ENCODE data around the gene NIP7. TPM values are rescaled to one million over a fixed set of nuclear protein-coding genes. Genes with fewer than 3 reads are reported as not detected.
"Not testable (repeated sequence)": the region's sequence is repeated elsewhere in the genome, so short reads cannot be mapped to it uniquely, and the experiment has no call there.

Gene NIP7
- total RNA-seq: 10 to 100 TPM; 36.0 to 36.7 TPM

DNA sequence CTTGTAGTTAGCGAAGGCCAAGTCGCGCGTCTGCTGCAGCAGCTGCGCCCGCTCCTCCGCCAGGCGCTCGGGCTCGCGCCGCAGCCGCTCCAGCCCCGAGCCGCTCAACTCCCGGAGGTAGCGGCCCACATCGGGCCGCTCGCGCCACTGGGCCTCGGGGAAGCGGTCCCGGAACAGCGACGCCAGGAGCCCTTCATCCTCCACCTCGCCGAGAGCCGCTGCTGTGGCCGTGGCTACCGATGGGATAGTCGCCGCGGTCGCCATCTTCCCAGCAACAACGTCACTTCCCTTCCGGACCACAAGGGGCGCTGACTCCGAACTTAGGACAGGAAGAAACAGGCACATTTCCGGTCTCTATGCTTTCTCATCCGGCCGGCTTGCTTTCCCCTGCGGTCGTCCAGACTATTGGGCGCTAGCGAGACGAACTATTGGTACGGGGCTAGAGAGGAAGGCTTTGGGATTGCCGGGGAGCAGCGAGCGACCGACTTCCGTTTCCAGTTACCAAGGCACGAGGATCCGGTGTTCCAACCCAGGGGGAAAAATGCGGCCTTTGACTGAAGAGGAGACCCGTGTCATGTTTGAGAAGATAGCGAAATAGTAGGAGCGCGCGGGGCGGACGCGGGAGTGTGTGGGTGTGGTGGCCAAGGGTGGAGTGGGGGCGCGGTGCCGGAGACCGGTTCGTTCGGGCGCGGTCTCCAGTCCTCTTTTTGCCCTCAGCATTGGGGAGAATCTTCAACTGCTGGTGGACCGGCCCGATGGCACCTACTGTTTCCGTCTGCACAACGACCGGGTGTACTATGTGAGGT lies at the start of gene NIP7, which contains the start of gene COG8:
Gene NIP7, plus strand, starts transcription at position 484 of the 806 bp plus-strand sequence. Its CDS starts 58 bp downstream, at position 542.
Gene COG8, minus strand, starts transcription at position 276 of the 806 bp plus-strand sequence. Its CDS starts 12 bp downstream, at position 264.
- no peaks in the 10 kb centered on the region for H3K27me3 Mint-ChIP-seq
- no peaks in the 10 kb centered on the region for H3K9me3 Mint-ChIP-seq
- peak; percentile 93 for DNase-seq
- peak within 1 kb of the TSS; percentile 91 for H3K27ac Mint-ChIP-seq
- ChIA-PET CTCF (interaction anchor here (0.8 to 2.4 kb wide), 13 partner anchors 8 to 415 kb away, joined by 3 to 15 read pairs (median 4); partner anchors contain the start of genes NOB1, PDF, SNTB2 and TERF2), POLR2A (interaction anchor here (0.6 to 8.8 kb wide), 21 partner anchors 9 to 415 kb away, joined by 3 to 151 read pairs (median 4); partner anchors contain the start of genes CHTF8, NOB1, NQO1 and PDF)
- H3K4me3 Mint-ChIP-seq: peak within 1 kb of the TSS; percentile 97
- peaks cover 56% of the 10 kb centered on the region for H3K4me1 Mint-ChIP-seq
- H3K36me3 Mint-ChIP-seq (ENCODE audit: low read depth): peaks cover 60% of the 10 kb centered on the region

GRCh38 chr16:69291657-69292056 lies 47.9 kb upstream of the NIP7 start:
- CTCF ChIA-PET: interaction anchor here (1.2 kb wide), 1 partner anchor 142 kb away, joined by 3 read pairs; no protein-coding TSS in a partner anchor
- H3K36me3 Mint-ChIP-seq (ENCODE audit: low read depth); H3K27me3 Mint-ChIP-seq; H3K4me3 Mint-ChIP-seq; DNase-seq; H3K27ac Mint-ChIP-seq; POLR2A ChIA-PET; H3K9me3 Mint-ChIP-seq; H3K4me1 Mint-ChIP-seq: not testable (repeated sequence)

GRCh38 chr16:69293401-69293800 lies 46.2 kb upstream of the NIP7 start:
- no peak for DNase-seq
- Mint-ChIP-seq H3K4me3 (no peak overlapping the region), H3K27me3 (no peaks in the 10 kb centered on the region), H3K9me3 (no peaks in the 10 kb centered on the region), H3K27ac (no peak overlapping the region), H3K36me3 (ENCODE audit: low read depth) (no peaks in the 10 kb centered on the region), H3K4me1 (no peaks in the 10 kb centered on the region)
- CTCF ChIA-PET: interaction anchor here (0.6 kb wide), 1 partner anchor 189 kb away, joined by 4 read pairs; no protein-coding TSS in a partner anchor
- POLR2A ChIA-PET: no interaction called here

DNA sequence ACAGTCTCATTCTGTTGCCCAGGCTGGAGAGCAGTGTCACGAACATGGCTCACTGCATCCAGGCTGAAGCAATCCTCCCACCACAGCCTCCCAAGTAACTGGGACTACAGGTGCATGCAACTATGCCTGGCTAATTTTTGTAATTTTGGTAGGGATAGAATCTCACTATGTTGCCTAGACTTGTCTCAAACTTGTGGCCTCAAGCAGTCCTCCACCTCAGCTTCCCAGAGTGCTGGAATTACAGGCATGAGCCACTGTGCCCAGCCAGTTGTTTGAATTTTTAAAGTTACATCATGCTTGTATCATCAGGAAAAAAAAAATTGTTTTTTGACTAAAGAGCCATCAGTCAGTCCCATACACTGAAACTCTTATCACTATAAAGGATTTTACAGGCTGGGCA lies 45.5 kb upstream of the NIP7 start:
- Mint-ChIP-seq H3K9me3 (no peaks in the 10 kb centered on the region), H3K36me3 (ENCODE audit: low read depth) (no peaks in the 10 kb centered on the region), H3K4me3 (no peak overlapping the region), H3K27ac (no peak overlapping the region), H3K27me3 (no peaks in the 10 kb centered on the region), H3K4me1 (no peaks in the 10 kb centered on the region)
- POLR2A ChIA-PET: no interaction called here
- CTCF ChIA-PET: interaction anchor here (0.6 kb wide), 1 partner anchor 189 kb away, joined by 4 read pairs; no protein-coding TSS in a partner anchor
- no peak for DNase-seq

DNA sequence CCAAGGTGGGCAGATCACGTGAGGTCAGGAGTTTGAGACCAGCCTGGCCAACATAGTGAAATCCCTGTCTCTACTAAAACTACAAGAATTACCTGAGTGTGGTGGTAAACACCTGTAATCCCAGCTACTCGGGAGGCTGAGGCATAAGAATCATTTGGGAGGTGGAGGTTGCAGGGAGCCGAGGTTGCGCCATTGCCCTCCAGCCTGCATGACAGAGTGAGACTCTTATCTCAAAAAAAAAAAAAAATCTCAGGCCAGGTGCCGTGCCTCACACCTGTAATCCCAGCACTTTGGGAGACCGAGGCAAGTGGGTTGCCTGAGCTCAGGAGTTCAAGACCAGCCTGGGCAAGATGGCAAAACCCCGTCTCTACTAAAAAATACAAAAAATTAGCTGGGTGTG lies 42.8 kb upstream of the NIP7 start:
- H3K4me1 Mint-ChIP-seq; H3K27me3 Mint-ChIP-seq; H3K9me3 Mint-ChIP-seq; H3K27ac Mint-ChIP-seq; DNase-seq; H3K4me3 Mint-ChIP-seq; H3K36me3 Mint-ChIP-seq (ENCODE audit: low read depth): not testable (repeated sequence)
- CTCF ChIA-PET: interaction anchor here (2.1 kb wide), 1 partner anchor 146 kb away, joined by 5 read pairs; no protein-coding TSS in a partner anchor
- POLR2A ChIA-PET: interaction anchor here (0.6 to 0.7 kb wide), 2 partner anchors 42 to 409 kb away, joined by 3 read pairs; no protein-coding TSS in a partner anchor

DNA sequence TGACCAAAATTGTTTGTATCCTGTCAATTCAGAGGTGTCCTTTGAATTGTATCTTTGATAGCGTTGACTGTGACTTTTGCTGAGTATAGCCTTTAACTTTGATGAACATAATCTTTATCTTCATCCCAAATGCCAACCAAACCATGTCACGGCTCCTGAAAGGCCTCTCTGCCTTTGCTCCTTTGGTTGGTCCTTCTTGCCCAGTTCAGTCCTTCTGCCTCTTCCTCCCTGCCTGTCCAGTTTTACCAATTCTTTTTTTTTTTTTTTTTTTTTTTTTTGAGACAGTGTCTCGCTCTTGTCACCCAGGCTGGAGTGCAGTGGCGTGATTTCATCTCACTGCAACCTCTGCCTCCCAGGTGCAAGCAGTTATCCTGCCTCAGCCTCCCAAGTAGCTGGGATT lies 41.3 kb upstream of the NIP7 start:
- Mint-ChIP-seq H3K27ac (no peak overlapping the region), H3K4me1 (no peaks in the 10 kb centered on the region), H3K4me3 (no peak overlapping the region), H3K36me3 (ENCODE audit: low read depth) (peaks cover 6% of the 10 kb centered on the region), H3K9me3 (no peaks in the 10 kb centered on the region), H3K27me3 (no peaks in the 10 kb centered on the region)
- ChIA-PET POLR2A (no interaction called here), CTCF (interaction anchor here (0.6 kb wide), 1 partner anchor 166 kb away, joined by 3 read pairs; no protein-coding TSS in a partner anchor)
- no peak for DNase-seq

DNA sequence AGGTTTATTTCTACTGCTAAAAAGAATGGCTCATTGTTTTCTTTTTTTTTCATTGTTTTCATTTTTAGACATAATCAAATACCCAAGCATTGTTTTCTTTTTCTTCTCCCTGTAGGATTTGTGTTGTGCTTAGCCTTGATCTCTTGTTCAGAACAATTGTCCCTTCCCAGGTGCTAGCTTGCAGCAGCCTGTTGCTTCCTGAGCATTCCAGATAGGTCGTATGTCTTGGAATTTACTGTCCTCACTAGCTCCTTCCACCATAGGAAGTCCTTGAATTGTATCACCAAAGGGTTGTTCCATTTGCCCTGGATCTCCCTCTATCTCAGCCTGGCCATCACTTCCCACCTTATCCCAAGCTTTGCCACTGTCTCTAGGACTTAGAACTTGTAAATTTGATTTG lies 38.4 kb upstream of the NIP7 start:
- Mint-ChIP-seq H3K9me3 (no peaks in the 10 kb centered on the region), H3K36me3 (ENCODE audit: low read depth) (peaks cover 9% of the 10 kb centered on the region), H3K4me3 (no peak overlapping the region), H3K4me1 (no peaks in the 10 kb centered on the region), H3K27ac (no peak overlapping the region), H3K27me3 (no peaks in the 10 kb centered on the region)
- POLR2A ChIA-PET: interaction anchor here (1.0 kb wide), 1 partner anchor 11 kb away, joined by 4 read pairs; the partner anchor contains the start of gene VPS4A
- no peak for DNase-seq
- CTCF ChIA-PET: interaction anchor here (1.2 kb wide), 1 partner anchor 152 kb away, joined by 3 read pairs; no protein-coding TSS in a partner anchor

GRCh38 chr16:69301861-69302260 lies 37.7 kb upstream of the NIP7 start:
- ChIA-PET POLR2A (no interaction called here), CTCF (interaction anchor here (0.9 to 1.2 kb wide), 2 partner anchors 152 kb away, joined by 3 read pairs; no protein-coding TSS in a partner anchor)
- H3K9me3 Mint-ChIP-seq: no peaks in the 10 kb centered on the region
- H3K27me3 Mint-ChIP-seq: no peaks in the 10 kb centered on the region
- no peak for DNase-seq
- H3K36me3 Mint-ChIP-seq (ENCODE audit: low read depth): peaks cover 9% of the 10 kb centered on the region
- no peak overlapping the region for H3K27ac Mint-ChIP-seq
- H3K4me3 Mint-ChIP-seq: no peak overlapping the region
- H3K4me1 Mint-ChIP-seq: no peaks in the 10 kb centered on the region

DNA sequence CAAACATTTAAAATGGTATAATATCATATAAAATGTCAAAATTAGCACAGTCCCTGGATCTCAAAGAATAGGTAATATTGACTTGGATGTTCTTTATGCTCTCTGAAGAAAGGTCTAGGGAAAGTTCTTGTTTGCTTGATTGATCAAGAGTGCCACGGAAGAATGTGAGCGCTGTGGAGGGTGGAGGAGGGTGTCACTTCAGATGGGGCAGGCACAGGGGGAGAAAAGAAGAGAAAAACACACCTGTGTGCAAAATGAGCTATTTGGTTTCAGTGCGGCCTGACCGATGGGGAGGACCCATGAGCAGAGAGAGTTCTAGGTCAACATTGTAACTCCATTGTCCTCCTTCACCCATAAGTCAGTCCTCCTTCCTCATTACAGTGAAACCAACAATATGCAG lies 37.3 kb upstream of the NIP7 start:
- Mint-ChIP-seq H3K36me3 (ENCODE audit: low read depth) (peaks cover 9% of the 10 kb centered on the region), H3K4me1 (no peaks in the 10 kb centered on the region), H3K27me3 (no peaks in the 10 kb centered on the region), H3K4me3 (no peak overlapping the region), H3K27ac (no peak overlapping the region), H3K9me3 (no peaks in the 10 kb centered on the region)
- POLR2A ChIA-PET: interaction anchor here (0.6 kb wide), 1 partner anchor 595 kb away, joined by 3 read pairs; no protein-coding TSS in a partner anchor
- no peak for DNase-seq
- CTCF ChIA-PET: interaction anchor here (0.9 kb wide), 1 partner anchor 152 kb away, joined by 3 read pairs; no protein-coding TSS in a partner anchor

GRCh38 chr16:69306031-69306430 lies 33.5 kb upstream of the NIP7 start:
- no peaks in the 10 kb centered on the region for H3K9me3 Mint-ChIP-seq
- ChIA-PET CTCF (no interaction called here), POLR2A (interaction anchor here (0.7 kb wide), 1 partner anchor 174 kb away, joined by 3 read pairs; the partner anchor contains the start of genes CHTF8 and UTP4)
- no peak for DNase-seq
- H3K27me3 Mint-ChIP-seq: no peaks in the 10 kb centered on the region
- peaks cover 15% of the 10 kb centered on the region for H3K36me3 Mint-ChIP-seq (ENCODE audit: low read depth)
- H3K27ac Mint-ChIP-seq: no peak overlapping the region
- peaks cover 10% of the 10 kb centered on the region for H3K4me1 Mint-ChIP-seq
- no peak overlapping the region for H3K4me3 Mint-ChIP-seq

GRCh38 chr16:69307091-69307490 lies 32.5 kb upstream of the NIP7 start:
- ChIA-PET CTCF (interaction anchor here (0.6 kb wide), 1 partner anchor 369 kb away, joined by 3 read pairs; no protein-coding TSS in a partner anchor), POLR2A (no interaction called here)
- H3K9me3 Mint-ChIP-seq: no peaks in the 10 kb centered on the region
- H3K27ac Mint-ChIP-seq: no peak overlapping the region
- no peak for DNase-seq
- no peaks in the 10 kb centered on the region for H3K27me3 Mint-ChIP-seq
- H3K4me3 Mint-ChIP-seq: no peak overlapping the region
- peaks cover 15% of the 10 kb centered on the region for H3K36me3 Mint-ChIP-seq (ENCODE audit: low read depth)
- peaks cover 12% of the 10 kb centered on the region for H3K4me1 Mint-ChIP-seq

DNA sequence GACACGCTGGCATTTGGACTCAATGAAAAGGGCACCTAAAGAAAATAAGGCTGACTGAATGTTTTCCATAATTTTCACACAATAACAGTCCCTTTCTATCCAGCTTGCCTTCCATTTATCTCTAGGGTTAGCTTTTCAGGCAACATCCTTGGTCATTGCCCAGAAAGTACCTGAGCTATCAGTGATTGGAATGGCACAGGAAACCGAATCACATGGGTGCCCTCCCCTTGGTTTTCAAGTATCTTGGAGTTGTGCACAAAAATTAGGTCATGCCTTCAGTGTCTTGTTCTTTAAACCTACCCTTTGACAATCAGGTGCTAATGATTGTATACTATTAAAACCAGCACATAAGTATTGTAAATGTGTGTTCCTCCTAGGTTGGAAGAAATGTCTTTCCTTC lies 31.7 kb upstream of the NIP7 start:
- no peak overlapping the region for H3K4me3 Mint-ChIP-seq
- H3K9me3 Mint-ChIP-seq: no peaks in the 10 kb centered on the region
- no peak overlapping the region for H3K27ac Mint-ChIP-seq
- peaks cover 17% of the 10 kb centered on the region for H3K36me3 Mint-ChIP-seq (ENCODE audit: low read depth)
- ChIA-PET CTCF (no interaction called here), POLR2A (no interaction called here)
- H3K27me3 Mint-ChIP-seq: no peaks in the 10 kb centered on the region
- peaks cover 15% of the 10 kb centered on the region for H3K4me1 Mint-ChIP-seq
- no peak for DNase-seq

DNA sequence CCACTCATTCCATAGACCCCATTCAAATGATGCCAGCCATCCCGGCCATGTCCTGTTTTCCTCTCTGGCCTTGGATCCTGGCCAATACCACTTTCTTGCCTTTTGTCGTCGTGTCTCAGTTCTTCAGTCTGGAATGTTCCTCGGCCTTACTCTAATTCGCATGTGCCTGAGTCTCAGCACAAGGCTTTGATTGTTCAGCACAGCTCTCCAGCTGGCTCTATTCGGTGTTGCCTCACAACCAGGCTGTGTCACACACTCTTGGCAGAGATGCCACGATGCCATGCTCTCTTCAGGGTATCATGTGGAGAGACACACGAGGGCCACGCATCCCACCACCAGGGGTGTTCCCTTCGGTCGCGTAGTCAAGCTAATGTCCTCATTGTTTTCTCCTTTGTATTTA lies 30.3 kb upstream of the NIP7 start:
- POLR2A ChIA-PET: interaction anchor here (0.9 to 1.2 kb wide), 2 partner anchors 17 to 30 kb away, joined by 3 read pairs; partner anchors contain the start of gene COG8
- no peak overlapping the region for H3K4me3 Mint-ChIP-seq
- H3K36me3 Mint-ChIP-seq (ENCODE audit: low read depth): peaks cover 27% of the 10 kb centered on the region
- no peaks in the 10 kb centered on the region for H3K27me3 Mint-ChIP-seq
- H3K9me3 Mint-ChIP-seq: no peaks in the 10 kb centered on the region
- no peak overlapping the region for H3K27ac Mint-ChIP-seq
- CTCF ChIA-PET: no interaction called here
- H3K4me1 Mint-ChIP-seq: peaks cover 24% of the 10 kb centered on the region
- DNase-seq: peak; percentile 14
